H1 (cell line): ENCODE measurements around the gene PLAC1. TPM values are rescaled to one million over a fixed set of nuclear protein-coding genes. Genes with fewer than 3 reads are reported as not detected.

Source experiments
- CTCF ChIA-PET: fragments of 300-600 bp; sonication (Branson Sonifier 250); formaldehyde crosslinking; loops from one replicate; lab custom pipeline; 2021; ENCODE audit not compliant: partially characterized antibody; lab: Charles Lee
- POLR2A ChIA-PET: fragments of 300-600 bp; sonication (Branson Sonifier 250); formaldehyde crosslinking; loops from one replicate; lab custom pipeline; 2021; ENCODE audit warnings: inconsistent platforms; ENCODE audit not compliant: partially characterized antibody; lab: Charles Lee
- DNase-seq, 2 experiments: peaks; one replicate each; pipeline versions ENCODE4 v3.0.0 to v3.0.0-alpha.2; 2010 to 2022; ENCODE audit warnings: low spot score in 2 of 2, low read depth in 1 of 2, mixed read lengths in 1 of 2
- FAIRE-seq: peaks from 2 replicates; lab custom pipeline; 2011; peaks lifted over from hg19 to GRCh38; lab: Jason Lieb, UNC
- H2AFZ ChIP-seq: 2 replicates; pipeline ENCODE4 v1.8.1; 2012; ENCODE audit warnings: low read length, inconsistent platforms
- H2AK5ac ChIP-seq: 2 replicates; pipeline ENCODE4 v1.6.1; 2013; ENCODE audit warnings: low read depth, low read length
- H2BK120ac ChIP-seq: replicated peaks from 2 replicates; pipeline ENCODE3; 2013; ENCODE audit warnings: low read depth, low read length, inconsistent platforms
- H2BK12ac ChIP-seq: 2 replicates; pipeline ENCODE4 v1.6.1; 2013; ENCODE audit warnings: low read depth, low read length
- H2BK15ac ChIP-seq: 2 replicates; pipeline ENCODE4 v1.6.1; 2013; ENCODE audit warnings: low read length
- H2BK20ac ChIP-seq: 2 replicates; pipeline ENCODE4 v1.6.1; 2013; ENCODE audit warnings: low read length
- H2BK5ac ChIP-seq: 2 replicates; pipeline ENCODE4 v1.6.1; 2013; ENCODE audit warnings: low read depth, low read length
- H3K14ac ChIP-seq: 2 replicates; pipeline ENCODE4 v1.6.1; 2013; ENCODE audit warnings: inconsistent platforms; ENCODE audit not compliant: insufficient read length
- H3K18ac ChIP-seq: 2 replicates; pipeline ENCODE4 v1.6.1; 2013; ENCODE audit warnings: low read length; ENCODE audit errors: extremely low read depth
- H3K23ac ChIP-seq: 2 replicates; pipeline ENCODE4 v1.6.1; 2013; ENCODE audit warnings: inconsistent platforms; ENCODE audit not compliant: insufficient read length
- H3K23me2 ChIP-seq: 2 replicates; pipeline ENCODE4 v1.6.1; 2013; ENCODE audit warnings: low read depth, low read length
- H3K27ac ChIP-seq: 2 replicates; pipeline ENCODE4 v1.6.1; 2011; ENCODE audit warnings: low read depth, low read length, inconsistent platforms
- H3K27me3 ChIP-seq, 4 experiments: replicated peaks in 1 of 4; 1 replicate in 1 of 4; 2 replicates in 3 of 4; pipeline versions ENCODE4 v1.6.1 to v1.8.1; 2011 to 2013; ENCODE audit warnings: low read length in 3 of 4, mild to moderate bottlenecking in 3 of 4, inconsistent platforms in 2 of 4, mixed read lengths in 2 of 4, moderate library complexity in 1 of 4; ENCODE audit not compliant: control insufficient read depth in 3 of 4, insufficient read depth in 3 of 4; ENCODE audit errors: extremely low read depth in 1 of 4
- H3K36me3 ChIP-seq, 4 experiments: 2 replicates each; pipeline versions ENCODE4 v1.6.1 to v1.8.1; 2011 to 2013; ENCODE audit warnings: mild to moderate bottlenecking in 4 of 4, low read length in 3 of 4, moderate library complexity in 2 of 4, control low read depth in 1 of 4, inconsistent platforms in 1 of 4; ENCODE audit not compliant: insufficient read depth in 4 of 4, control insufficient read depth in 2 of 4
- H3K4ac ChIP-seq: replicated peaks from 2 replicates; pipeline ENCODE3; 2013; ENCODE audit warnings: low read length, low read depth, mixed read lengths, inconsistent platforms; ENCODE audit not compliant: insufficient read length
- H3K4me1 ChIP-seq, 4 experiments: replicated peaks in 1 of 4; 1 replicate in 1 of 4; 2 replicates in 3 of 4; pipeline versions ENCODE4 v1.6.1 to v1.8.1; 2011 to 2013; ENCODE audit warnings: low read length in 3 of 4, inconsistent platforms in 2 of 4, mixed read lengths in 1 of 4; ENCODE audit not compliant: insufficient read depth in 4 of 4, control insufficient read depth in 3 of 4
- H3K4me2 ChIP-seq, 2 experiments: 2 replicates each; pipeline versions ENCODE4 v1.6.1 to v1.8.1; 2011 to 2013; ENCODE audit warnings: low read depth in 2 of 2, low read length in 2 of 2, control low read depth in 1 of 2, inconsistent platforms in 1 of 2, mild to moderate bottlenecking in 1 of 2; ENCODE audit not compliant: insufficient read depth in 1 of 2
- H3K4me3 ChIP-seq, 4 experiments: fragments of 200-600, 300-600 bp in 1 of 4; sonication (generic), shearing (Covaris generic), sonication (Bioruptor Twin) in 1 of 4; 2 replicates each; pipeline versions ENCODE4 v1.5.1 to v1.8.1; 2011 to 2016; ENCODE audit warnings: low read length in 4 of 4, low read depth in 3 of 4, control low read depth in 2 of 4, inconsistent platforms in 2 of 4, mild to moderate bottlenecking in 2 of 4, mixed read lengths in 1 of 4, moderate library complexity in 1 of 4; ENCODE audit not compliant: insufficient read depth in 2 of 4; ENCODE audit errors: extremely low read depth in 1 of 4
- H3K56ac ChIP-seq: replicated peaks from 2 replicates; pipeline ENCODE3; 2013; ENCODE audit warnings: low read depth, mild to moderate bottlenecking, mixed read lengths, low read length, inconsistent platforms; ENCODE audit not compliant: insufficient read length
- H3K79me1 ChIP-seq: 2 replicates; pipeline ENCODE4 v1.6.1; 2013; ENCODE audit warnings: low read depth, low read length, control low read depth
- H3K79me2 ChIP-seq, 2 experiments: 2 replicates each; pipeline versions ENCODE4 v1.6.1 to v1.8.1; 2012 to 2013; ENCODE audit warnings: low read length in 2 of 2, mild to moderate bottlenecking in 2 of 2, inconsistent platforms in 1 of 2; ENCODE audit not compliant: insufficient read depth in 2 of 2, control insufficient read depth in 1 of 2
- H3K9ac ChIP-seq, 4 experiments: replicated peaks in 1 of 4; 1 replicate in 1 of 4; 2 replicates in 3 of 4; pipeline versions ENCODE4 v1.6.1 to v1.8.1; 2011 to 2013; ENCODE audit warnings: low read depth in 3 of 4, low read length in 3 of 4, control low read depth in 2 of 4, mild to moderate bottlenecking in 2 of 4, moderate library complexity in 2 of 4, inconsistent platforms in 1 of 4; ENCODE audit errors: extremely low read depth in 1 of 4
- H3K9me3 ChIP-seq, 2 experiments: 2 replicates each; pipeline versions ENCODE4 v1.6.1 to v1.8.1; 2012 to 2013; ENCODE audit warnings: mild to moderate bottlenecking in 2 of 2, moderate library complexity in 2 of 2, control low read depth in 1 of 2, inconsistent platforms in 1 of 2, low read depth in 1 of 2, low read length in 1 of 2, mixed read lengths in 1 of 2; ENCODE audit not compliant: insufficient read depth in 2 of 2
- H4K20me1 ChIP-seq, 2 experiments: replicated peaks in 1 of 2; 2 replicates each; pipeline versions ENCODE3 to v1.8.1; 2011 to 2013; ENCODE audit warnings: inconsistent platforms in 2 of 2, low read length in 2 of 2, mild to moderate bottlenecking in 1 of 2; ENCODE audit not compliant: insufficient read depth in 2 of 2, control insufficient read depth in 1 of 2
- H4K5ac ChIP-seq: 2 replicates; pipeline ENCODE4 v1.6.1; 2013; ENCODE audit warnings: low read length, low read depth, mixed read lengths, inconsistent platforms; ENCODE audit not compliant: insufficient read length
- H4K8ac ChIP-seq: 2 replicates; pipeline ENCODE4 v1.8.0; 2013; ENCODE audit warnings: mild to moderate bottlenecking, moderate library complexity, low read length, inconsistent platforms; ENCODE audit not compliant: insufficient read depth; ENCODE audit errors: extremely low read depth
- H4K91ac ChIP-seq: replicated peaks from 2 replicates; pipeline ENCODE3; 2013; ENCODE audit warnings: low read length, mixed read lengths, inconsistent platforms; ENCODE audit not compliant: insufficient read length
- ATF2 ChIP-seq: IDR thresholded peaks from 2 replicates; pipeline ENCODE4 v1.6.1; 2012; ENCODE audit warnings: low read length, inconsistent platforms
- ATF3 ChIP-seq: IDR thresholded peaks from 2 replicates; pipeline ENCODE4 v1.6.1; 2011; ENCODE audit warnings: low read depth, mild to moderate bottlenecking, low read length; ENCODE audit not compliant: insufficient read depth
- CTBP2 ChIP-seq: IDR thresholded peaks from 2 replicates; pipeline ENCODE4 v1.7.0; 2011; ENCODE audit warnings: borderline replicate concordance, mild to moderate bottlenecking, moderate library complexity, mixed read lengths, low read length; ENCODE audit not compliant: insufficient read depth, insufficient read length
- RBBP5 ChIP-seq: IDR thresholded peaks from 2 replicates; pipeline ENCODE4 v1.7.1; 2012; ENCODE audit warnings: low read depth, mild to moderate bottlenecking, inconsistent platforms, low read length, moderate library complexity, borderline replicate concordance
- SIN3A ChIP-seq, 2 experiments: IDR thresholded peaks in 1 of 2; conservative IDR thresholded peaks in 1 of 2; 2 replicates each; pipeline ENCODE4 v1.6.1; 2011 to 2012; ENCODE audit warnings: low read length in 2 of 2, improper control_type of control experiment in 1 of 2, low read depth in 1 of 2, mild to moderate bottlenecking in 1 of 2
- SP2 ChIP-seq: IDR thresholded peaks from 2 replicates; pipeline ENCODE4 v1.6.1; 2012; ENCODE audit warnings: mild to moderate bottlenecking, low read length, inconsistent platforms
- TAF7 ChIP-seq: optimal IDR thresholded peaks from 2 replicates; pipeline ENCODE3; 2011; ENCODE audit warnings: low read depth, mild to moderate bottlenecking, inconsistent platforms, low read length, moderate library complexity, borderline replicate concordance
- TBP ChIP-seq: IDR thresholded peaks from 2 replicates; pipeline ENCODE4 v1.6.1; 2011; ENCODE audit warnings: low read depth, low read length, improper control_type of control experiment
- WGBS, 2 experiments: shearing (Covaris generic) in 1 of 2; methylation state at CpG; one replicate each; pipeline versions ENCODE4 v1.1.6 to v1.1.7; 2013 to 2015; ENCODE audit warnings: low lambda C conversion rate in 2 of 2, mixed read lengths in 2 of 2, inconsistent platforms in 1 of 2, low coverage in 1 of 2, missing lambda C conversion rate in 1 of 2; ENCODE audit not compliant: insufficient replicate concordance in 2 of 2, insufficient coverage in 1 of 2, insufficient read length in 1 of 2; ENCODE audit errors: extremely low coverage in 1 of 2, missing lambda C conversion rate in 1 of 2; 5-methylcytosine and 5-hydroxymethylcytosine counted together
- polyA plus RNA-seq, 7 experiments: library from polyadenylated mRNA; depleted of rRNA in 3 of 7; stranded (reverse) in 5 of 7; unstranded in 2 of 7; fragments of >200 nt in 5 of 7; fragments of 200-250 nt in 2 of 7; gene quantifications; 1 replicate in 5 of 7; 2 replicates in 1 of 7; 4 replicates in 1 of 7; pipeline versions ENCODE4 v1.2.1 to v1.2.3, GENCODE V29; 2011 to 2013; ENCODE audit warnings: missing spikeins in 2 of 7, mixed read lengths in 2 of 7
- total RNA-seq: library from RNA; stranded (reverse); fragmentation: NEBNext Ultra II Directional; extraction: Animal tissue kit (Norgen Biotek cat#: 25700); gene quantifications from 2 replicates; pipeline ENCODE4 v1.2.1, GENCODE V29; 2021

Gene PLAC1
- total and polyA plus RNA-seq, 2 of the 8 experiments (the other 6 are each of a cell fraction or from before 2014, with no cell fraction given) = 1.8 TPM; not detected in 1

- ChIA-PET CTCF (interaction anchor here (1.5 kb wide), 1 partner anchor 132 kb away, joined by 3 read pairs; no protein-coding TSS in a partner anchor), POLR2A (no interaction called here)
- Histone ChIP-seq H3K23me2 (no peaks in the 10 kb centered on the region), H4K8ac (no peak overlapping the region), H2BK20ac (no peak overlapping the region), H3K9me3 (no peaks in the 10 kb centered on the region), H2BK12ac (no peak overlapping the region), H3K79me2 (no peaks in the 10 kb centered on the region), H4K20me1 (no peaks in the 10 kb centered on the region), H3K9ac (no peak overlapping the region), H3K56ac (no peak overlapping the region), H2AK5ac (no peak overlapping the region), H2AFZ (no peak overlapping the region), H3K4ac (no peak overlapping the region), H3K4me3 (no peak overlapping the region), H2BK120ac (no peak overlapping the region), H4K5ac (no peak overlapping the region), H3K4me1 (no peaks in the 10 kb centered on the region), H2BK15ac (no peak overlapping the region), H3K36me3 (no peaks in the 10 kb centered on the region), H4K91ac (no peak overlapping the region), H3K27ac (no peak overlapping the region), H3K18ac (no peak overlapping the region), H3K4me2 (no peak overlapping the region), H3K27me3 (no peaks in the 10 kb centered on the region), H3K79me1 (no peaks in the 10 kb centered on the region), H3K14ac (no peak overlapping the region), H3K23ac (no peak overlapping the region), H2BK5ac (no peak overlapping the region)
- FAIRE-seq = no peak
- TF ChIP-seq SP2 = no peak
- no peak for TF ChIP-seq SIN3A (conservative IDR thresholded peaks at IDR 0.05 in 1 of 2, IDR thresholded peaks at IDR 0.05 in 1 of 2; ENCODE audit: low read depth in 1 of 2, low read length in 2 of 2)
- no peak for TF ChIP-seq RBBP5
- TF ChIP-seq CTBP2 = no peak
- TF ChIP-seq ATF3 = no peak
- TF ChIP-seq ATF2 = no peak
- TF ChIP-seq TBP = no peak
- TF ChIP-seq TAF7 = no peak
- WGBS, 2 experiments = 90% methylated on average over 3 of the region's 3 CpGs; no CpG with 5 or more reads in 1 of the 2 experiments
- no peak for DNase-seq
These were observed 25.9 kb downstream of the PLAC1 start for GRCh38 chrX:134632355-134632754.
